ENCODE measurements around the gene MAP1LC3B. TPM values are rescaled to one million over a fixed set of nuclear protein-coding genes. Genes with fewer than 3 reads are reported as not detected.

Gene MAP1LC3B
- total and polyA plus RNA-seq, 2 donors (not counting 1 experiment from before 2014, with no cell fraction given) = 72.7 to 75.8 TPM

DNA sequence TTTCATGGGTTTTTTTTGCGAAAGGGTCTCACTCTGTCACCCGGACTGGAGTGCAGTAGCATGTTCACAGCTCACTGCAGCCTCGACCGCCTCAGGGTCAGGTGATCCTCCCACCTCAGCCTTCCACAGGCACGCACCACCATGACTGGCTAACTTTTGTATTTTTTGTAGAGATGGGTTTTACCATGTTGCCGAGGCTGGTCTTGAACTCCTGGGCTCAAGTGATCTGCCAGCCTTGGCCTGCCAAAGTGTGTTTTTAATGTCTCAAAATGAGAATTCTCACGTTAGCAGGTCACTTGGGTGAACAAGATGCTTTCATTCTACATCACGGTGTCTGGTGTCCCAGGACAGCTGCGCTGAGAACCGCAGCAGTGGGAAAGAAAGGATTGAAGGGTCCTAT lies 11.7 kb upstream of the MAP1LC3B start:
- Mint-ChIP-seq H3K27ac (no peak overlapping the region), H3K4me1 (peaks cover 46% of the 10 kb centered on the region), H3K9me3 (ENCODE audit: insufficient read depth) (no peaks in the 10 kb centered on the region), H3K4me3 (no peak overlapping the region), H3K27me3 (no peaks in the 10 kb centered on the region)
- no peak for DNase-seq
- Histone ChIP-seq H3K27me3 (replicated peaks in 1 of 4; ENCODE audit: control extremely low read depth in 1 of 4, control insufficient read depth in 3 of 4, insufficient read depth in 4 of 4, low read length in 3 of 4) (no peaks in the 10 kb centered on the region), H3K4me3 (ENCODE audit: control extremely low read depth in 1 of 5, extremely low read depth in 1 of 5, insufficient read depth in 1 of 5, low read depth in 2 of 5, low read length in 4 of 5) (no peak overlapping the region), H3K36me3 (replicated peaks in 1 of 2; ENCODE audit: control extremely low read depth in 1 of 2, control insufficient read depth in 1 of 2, extremely low read depth in 1 of 2, insufficient read depth in 2 of 2, low read length in 1 of 2) (peaks cover 0 to 4% of the 10 kb centered on the region in 2 experiments), H3K4me1 (ENCODE audit: control insufficient read depth in 2 of 2, insufficient read depth in 2 of 2, low read length in 2 of 2) (peaks cover 25% of the 10 kb centered on the region in 2 donors), H3K79me2 (ENCODE audit: control insufficient read depth, insufficient read depth, low read length) (peaks cover 74% of the 10 kb centered on the region), H3K4me2 (replicated peaks; ENCODE audit: low read depth, low read length, poor library complexity, severe bottlenecking) (peak overlapping the region; percentile 36), H4K20me1 (ENCODE audit: control insufficient read depth, insufficient read depth, low read length, poor library complexity, severe bottlenecking) (peaks cover 50% of the 10 kb centered on the region), H3K9me3 (ENCODE audit: control extremely low read depth in 1 of 3, control insufficient read depth in 2 of 3, insufficient read depth in 1 of 3, low read length in 2 of 3) (peaks cover 0 to 2% (median 0%) of the 10 kb centered on the region in 3 donors), H3K27ac (ENCODE audit: low read length in 2 of 2) (no peak overlapping the region), H3K9ac (ENCODE audit: low read length) (no peak overlapping the region), H2AFZ (ENCODE audit: insufficient read depth, low read depth, low read length, poor library complexity, severe bottlenecking) (no peak overlapping the region)
- intact Hi-C loops (cut with micrococcal nuclease) = loop anchor here (10.0 kb wide), 2 partner anchors 826 to 1826 kb away; partner anchors contain the start of gene MTHFSD
- ATAC-seq (ENCODE audit: low read depth) = no peak
- POLR2A ChIA-PET = no interaction called here
- WGBS (ENCODE audit: insufficient coverage) = 100% methylated on average over 1 of the region's 10 CpGs
- CTCF ChIA-PET = interaction anchor here (1.0 kb wide), 1 partner anchor 63 kb away, joined by 3 read pairs; the partner anchor contains the start of gene C16orf95
- TF ChIP-seq, protein P1, sequence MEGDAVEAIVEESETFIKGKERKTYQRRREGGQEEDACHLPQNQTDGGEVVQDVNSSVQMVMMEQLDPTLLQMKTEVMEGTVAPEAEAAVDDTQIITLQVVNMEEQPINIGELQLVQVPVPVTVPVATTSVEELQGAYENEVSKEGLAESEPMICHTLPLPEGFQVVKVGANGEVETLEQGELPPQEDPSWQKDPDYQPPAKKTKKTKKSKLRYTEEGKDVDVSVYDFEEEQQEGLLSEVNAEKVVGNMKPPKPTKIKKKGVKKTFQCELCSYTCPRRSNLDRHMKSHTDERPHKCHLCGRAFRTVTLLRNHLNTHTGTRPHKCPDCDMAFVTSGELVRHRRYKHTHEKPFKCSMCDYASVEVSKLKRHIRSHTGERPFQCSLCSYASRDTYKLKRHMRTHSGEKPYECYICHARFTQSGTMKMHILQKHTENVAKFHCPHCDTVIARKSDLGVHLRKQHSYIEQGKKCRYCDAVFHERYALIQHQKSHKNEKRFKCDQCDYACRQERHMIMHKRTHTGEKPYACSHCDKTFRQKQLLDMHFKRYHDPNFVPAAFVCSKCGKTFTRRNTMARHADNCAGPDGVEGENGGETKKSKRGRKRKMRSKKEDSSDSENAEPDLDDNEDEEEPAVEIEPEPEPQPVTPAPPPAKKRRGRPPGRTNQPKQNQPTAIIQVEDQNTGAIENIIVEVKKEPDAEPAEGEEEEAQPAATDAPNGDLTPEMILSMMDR (IDR thresholded peaks at IDR 0.05) = no peak
- TF ChIP-seq EZH2 (IDR thresholded peaks at IDR 0.05; ENCODE audit: borderline replicate concordance, insufficient read depth, low read depth, low read length, poor library complexity, severe bottlenecking) = no peak

DNA sequence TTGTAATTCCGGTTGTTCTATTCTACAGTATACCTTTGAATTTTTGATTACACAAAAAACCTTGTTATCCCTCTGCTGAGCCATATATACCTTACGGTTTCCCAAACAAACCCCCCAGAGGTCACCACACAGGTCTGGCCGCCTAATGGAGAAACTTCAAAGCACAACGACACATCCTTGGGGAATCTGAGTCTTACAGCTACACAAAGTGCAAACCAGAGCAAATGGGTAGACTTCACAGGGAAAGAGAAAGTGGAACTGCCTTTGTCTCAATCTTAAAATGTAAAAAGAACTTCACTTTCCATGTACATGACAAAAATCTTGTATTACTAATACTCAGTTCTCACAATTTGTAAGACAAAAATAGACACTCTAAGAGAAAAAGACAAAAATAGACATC lies 11.3 kb upstream of the MAP1LC3B start:
- DNase-seq = no peak
- H3K4me3 Mint-ChIP-seq = peak overlapping the region; percentile 66

More for the DNA sequence above, 11.3 kb upstream of the MAP1LC3B start:
- CTCF ChIA-PET = interaction anchor here (1.0 to 4.3 kb wide), 2 partner anchors 13 to 64 kb away, joined by 3 to 52 read pairs; partner anchors contain the start of genes C16orf95 and MAP1LC3B
- peaks cover 45% of the 10 kb centered on the region for H4K20me1 ChIP-seq (ENCODE audit: control insufficient read depth, insufficient read depth, low read length, poor library complexity, severe bottlenecking)
- H3K27me3 ChIP-seq (replicated peaks in 1 of 4; ENCODE audit: control extremely low read depth in 1 of 4, control insufficient read depth in 3 of 4, insufficient read depth in 4 of 4, low read length in 3 of 4) = no peaks in the 10 kb centered on the region
- no peaks in the 10 kb centered on the region for H3K36me3 ChIP-seq (replicated peaks in 1 of 2; ENCODE audit: control extremely low read depth in 1 of 2, control insufficient read depth in 1 of 2, extremely low read depth in 1 of 2, insufficient read depth in 2 of 2, low read length in 1 of 2)
- TF ChIP-seq EZH2 (IDR thresholded peaks at IDR 0.05; ENCODE audit: borderline replicate concordance, insufficient read depth, low read depth, low read length, poor library complexity, severe bottlenecking) = no peak
- TF ChIP-seq, protein P1 (IDR thresholded peaks at IDR 0.05) = no peak
- peaks cover 0 to 2% (median 0%) of the 10 kb centered on the region in 3 donors for H3K9me3 ChIP-seq (ENCODE audit: control extremely low read depth in 1 of 3, control insufficient read depth in 2 of 3, insufficient read depth in 1 of 3, low read length in 2 of 3)
- peak overlapping the region; percentile 59 for H3K27ac Mint-ChIP-seq
- no peak overlapping the region for H3K4me3 ChIP-seq (ENCODE audit: control extremely low read depth in 1 of 5, extremely low read depth in 1 of 5, insufficient read depth in 1 of 5, low read depth in 2 of 5, low read length in 4 of 5)
- no peak overlapping the region for H3K27ac ChIP-seq (ENCODE audit: low read length in 2 of 2)
- H3K4me1 ChIP-seq (ENCODE audit: control insufficient read depth in 2 of 2, insufficient read depth in 2 of 2, low read length in 2 of 2) = peaks cover 25 to 26% of the 10 kb centered on the region in 2 donors
- intact Hi-C loops (cut with micrococcal nuclease) = loop anchor here (10.0 kb wide), 2 partner anchors 826 to 1826 kb away; partner anchors contain the start of gene MTHFSD
- WGBS (ENCODE audit: insufficient coverage) = 100% methylated on average over 1 of the region's 4 CpGs
- no peaks in the 10 kb centered on the region for H3K27me3 Mint-ChIP-seq
- no peak overlapping the region for H3K9ac ChIP-seq (ENCODE audit: low read length)
- peak overlapping the region; percentile 36 for H3K4me2 ChIP-seq (replicated peaks; ENCODE audit: low read depth, low read length, poor library complexity, severe bottlenecking)
- H3K79me2 ChIP-seq (ENCODE audit: control insufficient read depth, insufficient read depth, low read length) = peaks cover 69% of the 10 kb centered on the region
- POLR2A ChIA-PET = no interaction called here
- peaks cover 47% of the 10 kb centered on the region for H3K4me1 Mint-ChIP-seq
- no peak overlapping the region for H2AFZ ChIP-seq (ENCODE audit: insufficient read depth, low read depth, low read length, poor library complexity, severe bottlenecking)
- H3K9me3 Mint-ChIP-seq (ENCODE audit: insufficient read depth) = no peaks in the 10 kb centered on the region
- ATAC-seq (ENCODE audit: low read depth) = no peak

All from B cell (primary cell).